BE2C (cell line): ENCODE data around the gene SLC46A1.

Source experiments
- DNase-seq: peaks from one replicate; pipeline ENCODE4 v3.0.0-alpha.2; 2020
- H3K27me3 ChIP-seq: fragments of 250-450 bp; sonication (Bioruptor Pico); 2 replicates; pipeline ENCODE4 v1.5.1; 2020; ENCODE audit warnings: mild to moderate bottlenecking
- H3K36me3 ChIP-seq: fragments of 250-450 bp; sonication (Bioruptor Pico); 2 replicates; pipeline ENCODE4 v1.5.1; 2020; ENCODE audit warnings: mild to moderate bottlenecking
- H3K4me1 ChIP-seq: fragments of 250-450 bp; sonication (Bioruptor Pico); 2 replicates; pipeline ENCODE4 v1.5.1; 2020
- H3K4me3 ChIP-seq: 2 replicates; pipeline ENCODE4 v1.5.1; 2011; ENCODE audit warnings: low read depth, low read length
- H3K9me3 ChIP-seq: fragments of 250-450 bp; sonication (Bioruptor Pico); 2 replicates; pipeline ENCODE4 v1.5.1; 2020
- TF ChIP-seq, protein P1 (sequence below): IDR thresholded peaks from 2 replicates; pipeline ENCODE4 v1.5.1; 2012; ENCODE audit warnings: mild to moderate bottlenecking, low read depth, low read length

SLC46A1 gene

GRCh38 chr17:28399808-28400207 is 6.2 kb downstream of the SLC46A1 start:
- Histone ChIP-seq H3K4me1 (no peaks in the 10 kb centered on the region), H3K36me3 (no peaks in the 10 kb centered on the region), H3K4me3 (no peak overlapping the region), H3K27me3 (no peaks in the 10 kb centered on the region), H3K9me3 (no peaks in the 10 kb centered on the region)
- TF ChIP-seq, protein P1, sequence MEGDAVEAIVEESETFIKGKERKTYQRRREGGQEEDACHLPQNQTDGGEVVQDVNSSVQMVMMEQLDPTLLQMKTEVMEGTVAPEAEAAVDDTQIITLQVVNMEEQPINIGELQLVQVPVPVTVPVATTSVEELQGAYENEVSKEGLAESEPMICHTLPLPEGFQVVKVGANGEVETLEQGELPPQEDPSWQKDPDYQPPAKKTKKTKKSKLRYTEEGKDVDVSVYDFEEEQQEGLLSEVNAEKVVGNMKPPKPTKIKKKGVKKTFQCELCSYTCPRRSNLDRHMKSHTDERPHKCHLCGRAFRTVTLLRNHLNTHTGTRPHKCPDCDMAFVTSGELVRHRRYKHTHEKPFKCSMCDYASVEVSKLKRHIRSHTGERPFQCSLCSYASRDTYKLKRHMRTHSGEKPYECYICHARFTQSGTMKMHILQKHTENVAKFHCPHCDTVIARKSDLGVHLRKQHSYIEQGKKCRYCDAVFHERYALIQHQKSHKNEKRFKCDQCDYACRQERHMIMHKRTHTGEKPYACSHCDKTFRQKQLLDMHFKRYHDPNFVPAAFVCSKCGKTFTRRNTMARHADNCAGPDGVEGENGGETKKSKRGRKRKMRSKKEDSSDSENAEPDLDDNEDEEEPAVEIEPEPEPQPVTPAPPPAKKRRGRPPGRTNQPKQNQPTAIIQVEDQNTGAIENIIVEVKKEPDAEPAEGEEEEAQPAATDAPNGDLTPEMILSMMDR: no peak
- no peak for DNase-seq

DNA sequence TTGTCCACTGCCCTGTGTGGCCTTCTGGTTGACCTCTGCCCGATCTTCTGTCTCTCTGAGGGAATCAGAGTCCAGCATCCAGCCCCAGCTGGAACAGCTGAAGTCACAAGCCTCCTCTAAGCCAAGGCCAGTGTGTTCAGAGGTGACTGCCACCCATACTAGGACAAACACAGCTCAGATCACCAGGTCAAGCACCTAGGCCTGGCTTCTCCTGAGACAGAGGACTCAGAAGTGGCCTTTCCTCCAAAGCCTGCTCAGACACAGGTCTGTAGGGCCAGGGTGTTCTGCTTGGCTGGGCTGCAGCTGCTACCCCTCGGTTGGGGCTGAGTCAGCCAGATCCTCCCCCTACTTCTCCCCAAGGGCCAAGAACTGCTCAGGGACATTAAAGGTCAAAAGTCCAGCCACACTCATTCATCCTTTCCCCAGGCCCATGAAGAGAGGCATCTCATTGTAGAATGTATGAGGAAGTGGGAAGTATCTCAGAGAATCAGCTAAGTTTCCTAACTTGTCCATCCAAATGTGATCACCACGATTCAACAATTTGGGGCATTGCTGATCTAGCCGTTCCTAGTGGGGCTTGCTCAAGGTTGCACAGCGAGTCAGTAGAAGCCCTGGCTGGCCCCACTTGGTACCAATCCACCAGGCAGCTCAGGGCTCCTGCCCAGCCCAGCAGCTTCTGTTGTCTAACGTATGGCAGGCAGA is 7.6 kb downstream of the SLC46A1 start:
- TF ChIP-seq, protein P1: no peak
- Histone ChIP-seq H3K9me3 (no peaks in the 10 kb centered on the region), H3K4me3 (no peak overlapping the region), H3K27me3 (no peaks in the 10 kb centered on the region), H3K36me3 (peaks cover 2% of the 10 kb centered on the region; the same call in 1 of the 2 replicates), H3K4me1 (no peaks in the 10 kb centered on the region)
- no peak for DNase-seq

GRCh38 chr17:28397687-28398279 is 8.2 kb downstream of the SLC46A1 start:
- TF ChIP-seq, protein P1: no peak
- Histone ChIP-seq H3K36me3 (peaks cover 2% of the 10 kb centered on the region; the same call in 1 of the 2 replicates), H3K4me1 (no peaks in the 10 kb centered on the region)

DNA sequence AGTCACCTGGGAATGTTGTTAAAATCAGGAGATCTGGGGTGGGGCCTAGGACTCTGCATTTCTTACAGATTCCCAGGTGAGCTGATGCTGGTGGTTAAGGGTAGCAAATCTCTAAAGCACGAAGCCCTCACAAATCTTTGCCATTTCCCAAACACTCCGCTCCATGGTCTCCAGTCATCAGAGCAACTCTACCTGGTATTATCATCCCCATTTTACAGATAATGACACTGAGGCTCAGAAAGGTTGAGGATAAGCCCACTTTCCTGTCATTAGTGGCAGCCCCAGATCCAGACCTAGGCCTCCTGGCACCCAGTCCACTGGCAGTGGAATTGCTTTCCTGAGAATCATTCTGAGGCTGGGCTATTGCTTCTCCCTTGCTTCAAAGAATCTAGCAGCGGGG is 8.7 kb downstream of the SLC46A1 start:
- peaks cover 2% of the 10 kb centered on the region; the same call in 1 of the 2 replicates for H3K36me3 ChIP-seq
- H3K27me3 ChIP-seq: no peaks in the 10 kb centered on the region
- no peak overlapping the region for H3K4me3 ChIP-seq
- no peak for DNase-seq
- no peaks in the 10 kb centered on the region for H3K9me3 ChIP-seq
- TF ChIP-seq, protein P1: no peak
- no peaks in the 10 kb centered on the region for H3K4me1 ChIP-seq

More at GRCh38 chr17:28397687-28398279, 8.2 kb downstream of the SLC46A1 start:
- Histone ChIP-seq H3K4me3 (no peak overlapping the region), H3K27me3 (no peaks in the 10 kb centered on the region), H3K9me3 (no peaks in the 10 kb centered on the region)
- DNase-seq: no peak

DNA sequence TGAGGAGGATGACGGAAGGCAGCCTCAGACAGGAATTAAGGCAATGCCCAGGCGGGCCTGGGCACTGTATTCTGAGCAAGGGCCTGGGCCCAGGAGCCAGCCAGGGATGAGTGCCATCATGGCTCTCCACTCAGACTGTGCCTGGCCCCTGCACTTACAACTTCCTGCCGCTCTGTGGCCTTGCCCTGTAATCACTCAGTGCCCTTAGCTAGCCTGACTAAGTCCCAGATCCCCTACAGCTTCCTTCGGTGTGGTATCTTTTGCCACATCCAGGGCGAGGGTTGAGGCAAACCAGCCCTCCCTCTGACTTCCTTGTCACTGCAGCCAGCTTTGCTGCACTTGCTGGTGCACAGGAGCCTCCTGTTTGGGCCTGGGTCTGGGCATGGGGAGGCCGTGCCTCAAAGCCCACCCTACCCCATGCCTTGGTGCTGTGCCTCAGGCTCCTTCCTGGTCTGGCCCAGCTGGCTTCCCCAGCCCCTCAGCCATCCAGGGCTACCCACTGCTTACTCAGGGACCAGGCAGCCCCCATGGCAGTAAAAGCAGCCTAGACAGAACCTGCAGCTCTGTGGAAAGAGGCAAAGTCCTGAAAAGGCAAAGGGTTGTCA is 9.3 kb downstream of the SLC46A1 start:
- Histone ChIP-seq H3K4me1 (no peaks in the 10 kb centered on the region), H3K4me3 (no peak overlapping the region), H3K27me3 (no peaks in the 10 kb centered on the region), H3K9me3 (no peaks in the 10 kb centered on the region), H3K36me3 (peaks cover 2% of the 10 kb centered on the region; the same call in 1 of the 2 replicates)
- no peak for DNase-seq
- TF ChIP-seq, protein P1: no peak

GRCh38 chr17:28395968-28396367 is 10.0 kb downstream of the SLC46A1 start:
- no peak for DNase-seq
- H3K36me3 ChIP-seq: peaks cover 2% of the 10 kb centered on the region; the same call in 1 of the 2 replicates
- no peaks in the 10 kb centered on the region for H3K27me3 ChIP-seq
- no peaks in the 10 kb centered on the region for H3K4me1 ChIP-seq
- TF ChIP-seq, protein P1: no peak
- H3K4me3 ChIP-seq: no peak overlapping the region
- H3K9me3 ChIP-seq: no peaks in the 10 kb centered on the region
